GM21360 (cell line): Measurements from ENCODE around the gene ECI1.
"Not testable (repeated sequence)": the region's sequence is repeated elsewhere in the genome, so short reads cannot be mapped to it uniquely, and the experiment has no call there.

ENCODE experiments used
- ATAC-seq: cut with Tn5 transposase; IDR thresholded peaks from one replicate; pipeline ENCODE4 v1.9.1; 2021; ENCODE audit warnings: mild to moderate bottlenecking, moderate library complexity; ENCODE audit not compliant: unreplicated experiment

ECI1 gene

DNA sequence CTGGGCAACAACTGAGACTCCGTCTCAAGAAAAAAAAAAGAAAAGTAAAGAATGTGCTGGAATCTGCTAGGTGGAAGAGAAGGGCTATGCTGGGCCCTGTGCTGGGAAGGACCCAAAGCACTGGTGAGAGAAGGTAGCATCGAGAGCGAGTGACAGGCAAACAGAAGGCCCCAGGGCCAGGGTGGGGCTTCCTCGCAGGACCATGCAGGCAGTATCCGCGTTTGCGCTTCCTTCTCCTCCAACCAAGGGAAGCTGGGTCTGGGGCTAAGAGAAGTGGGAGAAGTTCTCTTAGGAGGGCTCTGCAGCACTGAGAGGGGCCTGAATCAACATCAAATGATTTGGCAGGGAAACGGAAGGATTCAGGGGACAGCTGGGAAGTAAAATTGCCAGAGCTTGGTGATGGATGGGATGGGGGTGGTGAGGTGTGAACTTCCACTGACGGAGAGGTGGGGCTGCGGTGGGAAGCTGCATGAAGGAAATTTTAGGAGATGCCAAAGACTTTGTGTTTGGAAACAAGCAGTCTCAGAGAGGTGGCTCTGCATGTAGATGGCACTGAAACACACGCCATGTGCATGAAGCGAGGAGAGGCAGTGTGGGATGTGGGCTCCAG is 5.2 kb upstream of the ECI1 start:
- ATAC-seq = no peak

GRCh38 chr16:2253293-2253692 is 1.9 kb upstream of the ECI1 start:
- no peak for ATAC-seq

- ATAC-seq = no peak
These were observed 1.4 kb upstream of the ECI1 start for GRCh38 chr16:2252806-2253148.

DNA sequence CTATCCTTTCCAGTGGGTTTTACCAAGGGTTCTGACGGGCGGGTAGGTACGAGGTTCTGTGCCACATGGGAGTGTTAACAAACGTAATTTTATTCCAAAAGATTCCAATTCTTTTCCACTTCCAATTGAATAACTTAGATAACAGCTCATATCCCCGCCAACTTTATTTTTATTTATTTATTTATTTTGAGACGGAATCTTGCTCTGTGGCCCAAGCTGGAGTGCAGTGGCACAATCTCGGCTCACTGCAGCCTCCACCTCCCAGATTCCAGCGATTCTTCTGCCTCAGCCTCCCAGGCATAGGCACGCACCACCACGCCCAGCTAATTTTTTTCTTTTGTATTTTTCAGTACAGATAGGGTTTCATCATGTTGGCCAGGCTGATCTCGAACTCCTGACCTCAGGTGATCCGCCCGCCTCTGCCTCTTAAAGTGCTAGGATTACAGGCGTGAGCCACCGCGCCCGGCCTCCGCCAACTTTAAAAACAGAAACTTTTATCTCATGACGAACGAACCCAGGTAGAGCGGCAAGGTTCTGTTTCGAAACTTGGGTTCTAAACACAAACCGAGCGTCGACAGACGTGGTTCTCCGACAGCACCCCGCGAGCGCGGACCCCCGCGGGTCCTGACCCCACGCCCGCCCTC is 613 bp downstream of the ECI1 start:
- no peak for ATAC-seq

DNA sequence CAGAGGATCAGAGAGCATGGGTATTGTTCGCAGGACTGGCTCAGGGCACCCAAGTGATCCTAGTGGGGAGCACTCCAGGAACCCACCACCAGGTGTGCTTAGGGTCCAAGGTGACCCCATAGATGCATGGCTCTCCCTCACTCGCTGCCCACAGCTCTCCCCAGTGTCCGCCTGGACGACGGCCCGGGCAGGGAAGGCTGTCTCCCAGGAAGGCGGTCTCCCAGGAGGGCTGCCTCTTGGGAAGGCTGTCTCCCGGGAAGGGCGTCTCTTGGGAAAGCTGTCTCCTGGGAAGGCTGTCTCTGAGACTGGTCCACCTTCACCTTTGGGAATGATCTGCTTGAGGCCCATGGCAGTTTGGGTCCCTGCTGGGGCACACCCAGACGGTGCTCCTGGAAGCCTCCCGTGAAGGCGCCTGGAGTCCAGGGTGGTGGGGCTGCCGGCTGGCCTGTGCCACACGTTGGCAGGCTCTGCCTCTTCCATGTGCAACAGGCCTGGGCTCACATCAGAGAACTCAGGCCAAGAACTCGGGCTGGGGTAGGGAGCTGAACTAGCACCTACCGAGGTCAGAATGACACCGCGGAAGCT is 5.0 kb downstream of the ECI1 start:
- no peak for ATAC-seq

GRCh38 chr16:2244926-2245795 is 6.2 kb downstream of the ECI1 start:
- ATAC-seq = no peak

GRCh38 chr16:2244301-2244700 is 7.1 kb downstream of the ECI1 start:
- ATAC-seq = no peak

DNA sequence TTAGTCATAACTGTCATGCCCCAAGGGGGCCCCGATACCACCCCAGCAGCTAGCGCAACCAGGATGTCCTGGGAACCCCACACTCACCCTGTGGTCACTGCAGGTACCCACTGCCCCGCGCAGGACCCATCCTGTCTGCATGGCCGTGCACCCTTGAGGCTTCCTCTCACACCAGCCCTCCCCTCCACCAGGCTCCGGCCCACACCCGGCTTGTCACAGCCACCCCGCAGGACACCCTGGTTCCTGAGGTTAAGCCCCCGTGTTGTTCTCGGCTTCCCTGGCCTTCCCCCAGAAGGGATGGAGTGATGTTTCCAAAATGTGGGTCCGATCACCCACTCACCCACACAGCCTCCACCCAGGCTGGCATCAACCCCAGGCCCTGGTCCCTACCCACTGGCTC is 7.6 kb downstream of the ECI1 start:
- ATAC-seq = no peak

DNA sequence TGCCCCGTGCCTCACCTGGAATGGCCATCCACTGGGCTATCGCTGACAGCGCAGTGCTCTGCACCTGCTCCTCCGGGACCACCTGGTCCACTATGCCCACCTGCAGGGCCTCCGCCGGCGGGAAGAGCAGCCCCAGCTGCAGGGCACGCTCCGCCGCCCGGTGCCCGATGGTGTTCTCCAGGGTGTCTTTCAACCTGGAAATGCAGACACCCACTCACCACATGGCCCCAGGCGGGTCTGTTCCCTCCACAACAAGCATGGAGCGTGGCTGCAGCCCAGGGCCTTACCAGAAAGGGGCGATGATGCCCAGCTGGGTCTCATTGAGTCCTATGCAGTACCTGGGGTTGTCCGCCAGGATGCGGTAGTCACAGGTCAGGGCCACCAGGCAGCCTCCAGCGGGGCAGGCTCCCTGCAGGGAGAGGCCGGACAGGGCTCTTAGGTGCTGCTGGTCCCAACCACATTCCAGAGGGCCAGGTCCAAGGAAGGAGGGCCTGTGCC is 8.3 kb downstream of the ECI1 start:
- ATAC-seq = no peak

DNA sequence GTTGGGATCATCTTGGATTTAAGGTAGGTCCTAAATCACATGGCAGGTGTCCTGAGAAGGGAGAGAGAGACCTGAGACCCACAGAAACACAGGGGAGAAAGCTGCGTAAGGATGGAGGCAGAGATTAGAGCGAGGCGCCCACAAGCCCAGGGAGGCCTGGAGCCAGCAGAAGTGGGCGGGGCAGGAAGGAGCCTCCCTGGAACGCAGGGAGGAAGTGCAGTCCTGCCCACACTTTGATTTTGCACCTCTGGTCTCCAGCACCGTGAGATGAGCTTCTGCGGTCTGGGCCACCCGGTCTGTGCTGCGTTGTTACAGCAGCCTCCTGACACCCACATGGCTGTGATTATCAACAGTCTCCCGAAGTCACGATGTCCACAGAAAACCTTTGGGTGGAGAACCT is 8.8 kb downstream of the ECI1 start:
- no peak for ATAC-seq

GRCh38 chr16:2240331-2240730 is 11.1 kb downstream of the ECI1 start:
- not testable (repeated sequence) for ATAC-seq

DNA sequence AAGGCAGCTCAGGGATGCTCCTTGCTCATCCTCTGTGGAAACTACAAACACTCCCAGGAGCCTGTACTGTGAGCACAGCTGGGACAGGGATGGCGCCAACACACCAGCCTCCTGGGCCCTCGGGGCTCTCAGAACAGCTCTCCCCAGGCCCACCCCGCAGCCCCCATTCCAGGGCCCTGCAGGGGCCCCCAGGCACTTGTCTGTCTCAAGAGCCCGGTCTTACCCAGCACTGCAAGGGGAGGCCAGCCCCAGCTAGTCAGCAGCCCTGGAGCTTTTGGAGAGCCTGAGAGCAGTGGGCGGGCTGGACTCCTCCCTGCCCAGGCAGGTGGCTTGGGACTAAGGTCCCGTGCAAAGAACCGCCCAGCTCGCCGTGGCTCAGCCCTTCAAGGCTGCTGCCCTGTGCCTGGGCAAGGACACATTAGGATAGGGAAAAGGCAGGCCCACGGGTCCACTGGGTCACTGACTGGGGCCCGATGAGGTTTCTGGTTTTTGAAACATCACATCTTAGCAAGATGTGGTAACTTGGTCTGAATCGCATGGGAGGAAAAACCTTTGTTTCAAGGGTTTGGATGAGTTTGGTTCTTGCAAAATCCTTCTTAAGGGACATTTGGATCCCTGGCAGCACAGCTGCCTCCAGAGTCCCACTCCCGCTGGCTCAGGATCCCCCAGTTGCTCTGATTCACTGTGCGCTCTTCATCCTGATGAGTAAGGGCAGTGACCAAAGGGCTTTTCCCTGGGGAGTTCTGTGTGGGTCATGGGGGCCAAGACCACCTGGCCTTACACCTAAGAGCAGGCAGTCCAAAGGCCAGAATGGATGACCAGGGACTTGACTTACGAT is 12.3 kb downstream of the ECI1 start:
- ATAC-seq = no peak

DNA sequence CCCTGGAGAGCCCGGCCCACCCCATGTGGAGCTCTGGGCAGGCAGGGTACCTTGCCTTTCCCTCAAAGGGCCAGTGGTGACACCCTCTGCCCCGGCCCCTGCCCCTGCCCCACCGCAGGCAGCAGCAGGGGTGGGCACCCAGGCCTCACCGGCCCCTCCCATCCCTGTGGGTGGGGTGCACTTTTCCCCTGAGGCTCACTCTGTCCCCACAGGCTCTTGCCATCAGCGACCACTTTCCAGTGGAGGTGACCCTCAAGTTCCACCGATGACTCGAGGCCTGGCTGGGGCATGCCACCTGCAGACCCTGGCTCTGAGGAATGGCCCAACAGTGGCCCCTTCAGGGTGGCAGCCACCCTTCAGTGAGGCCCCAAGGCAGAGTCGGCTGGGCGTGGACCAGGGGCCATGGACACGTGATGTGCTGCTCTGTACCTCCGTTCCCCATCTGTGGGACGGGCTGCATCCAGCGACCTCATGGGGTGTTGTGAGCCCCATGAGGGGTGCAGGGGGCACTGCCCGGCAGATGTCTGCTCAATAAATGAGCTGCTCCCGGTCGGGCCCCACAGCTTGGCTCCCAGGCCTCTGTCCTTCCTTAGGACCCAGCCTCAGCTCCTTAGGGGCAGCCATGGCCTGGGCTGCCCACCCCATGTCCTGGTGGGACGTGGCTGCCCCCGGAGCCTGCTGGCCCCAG is 13.1 kb downstream of the ECI1 start:
- no peak for ATAC-seq

- no peak for ATAC-seq
These were observed 13.8 kb downstream of the ECI1 start for GRCh38 chr16:2237493-2238149.

- ATAC-seq = no peak
These were observed 14.3 kb downstream of the ECI1 start for GRCh38 chr16:2237102-2237482.

GRCh38 chr16:2236337-2237101 is 14.9 kb downstream of the ECI1 start, which contains the start of gene DNASE1L2:
Gene DNASE1L2, plus strand, starts transcription at chr16:2236444. Its CDS starts 373 bp downstream, at chr16:2236817.
- ATAC-seq = no peak

DNA sequence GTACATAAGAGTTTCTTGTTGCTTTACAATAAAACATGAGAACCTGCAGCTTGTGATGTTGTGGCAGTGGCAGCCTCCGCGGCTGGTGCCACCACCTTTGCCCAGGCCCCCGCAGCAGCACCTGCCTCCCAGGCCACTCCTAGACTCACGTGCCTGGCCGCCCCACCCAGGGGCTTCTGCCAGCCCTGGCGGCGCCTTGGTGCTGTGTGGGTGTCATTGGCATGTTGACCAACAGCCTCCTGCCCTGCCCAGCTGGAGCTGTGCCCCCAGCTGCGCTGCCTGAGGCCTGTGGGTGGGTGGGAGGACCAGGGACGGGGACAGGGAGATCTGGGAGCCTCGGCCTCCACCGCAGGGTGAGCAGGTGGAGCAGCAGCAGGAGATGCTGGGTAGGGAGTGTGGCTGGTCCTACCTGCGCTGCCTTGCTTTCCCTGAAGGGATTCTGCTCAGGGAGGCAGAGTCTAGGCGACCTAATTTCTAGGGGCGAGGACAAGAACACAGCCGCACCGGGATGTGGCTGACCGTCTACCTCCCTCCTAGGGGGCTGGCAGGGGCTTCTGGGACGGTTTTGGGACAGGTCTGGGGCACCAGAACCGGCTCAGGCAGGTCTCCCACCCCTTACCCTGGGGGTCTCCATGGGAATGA is 15.6 kb downstream of the ECI1 start:
- ATAC-seq = no peak

DNA sequence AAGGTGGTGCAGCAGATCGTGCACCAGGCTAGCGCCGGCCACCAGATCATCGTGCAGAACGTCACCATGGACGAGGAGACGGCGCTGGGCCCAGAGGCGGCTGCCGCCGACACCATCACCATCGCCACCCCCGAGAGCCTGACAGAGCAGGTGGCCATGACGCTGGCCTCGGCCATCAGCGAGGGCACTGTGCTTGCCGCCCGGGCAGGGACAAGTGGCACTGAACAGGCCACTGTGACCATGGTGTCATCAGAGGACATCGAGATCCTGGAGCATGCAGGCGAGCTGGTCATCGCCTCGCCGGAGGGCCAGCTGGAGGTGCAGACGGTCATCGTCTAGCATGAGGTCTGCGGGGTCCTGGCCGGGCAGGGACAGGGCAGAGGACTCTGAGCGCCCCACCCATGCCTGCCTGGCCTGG is 16.1 kb downstream of the ECI1 start:
- no peak for ATAC-seq
